Measurements from ENCODE around the gene SLC35B2.

DNA sequence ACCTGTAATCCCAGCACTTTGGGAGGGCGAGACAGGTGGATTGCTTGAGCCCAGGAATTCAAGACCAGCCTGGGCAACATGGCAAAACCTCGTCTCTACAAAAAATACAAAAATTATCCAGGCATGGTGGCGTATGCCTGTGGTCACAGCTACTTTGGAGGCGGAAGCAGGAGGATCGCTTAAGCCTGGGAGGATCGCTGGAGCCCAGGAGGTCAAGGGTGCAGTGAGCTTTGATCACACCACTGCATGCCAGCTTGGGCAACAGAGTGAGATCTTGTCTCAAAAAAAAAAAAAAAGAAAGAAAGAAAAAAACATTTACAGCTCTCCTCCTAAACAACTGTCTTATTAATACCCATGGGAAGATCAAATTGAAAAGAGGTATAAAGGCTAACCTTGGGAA is 49.4 kb downstream of the SLC35B2 start:
- TF ChIP-seq TCF7L2 (IDR thresholded peaks at IDR 0.05; ENCODE audit: low read depth, low read length), result no peak
- TF ChIP-seq, protein P1, sequence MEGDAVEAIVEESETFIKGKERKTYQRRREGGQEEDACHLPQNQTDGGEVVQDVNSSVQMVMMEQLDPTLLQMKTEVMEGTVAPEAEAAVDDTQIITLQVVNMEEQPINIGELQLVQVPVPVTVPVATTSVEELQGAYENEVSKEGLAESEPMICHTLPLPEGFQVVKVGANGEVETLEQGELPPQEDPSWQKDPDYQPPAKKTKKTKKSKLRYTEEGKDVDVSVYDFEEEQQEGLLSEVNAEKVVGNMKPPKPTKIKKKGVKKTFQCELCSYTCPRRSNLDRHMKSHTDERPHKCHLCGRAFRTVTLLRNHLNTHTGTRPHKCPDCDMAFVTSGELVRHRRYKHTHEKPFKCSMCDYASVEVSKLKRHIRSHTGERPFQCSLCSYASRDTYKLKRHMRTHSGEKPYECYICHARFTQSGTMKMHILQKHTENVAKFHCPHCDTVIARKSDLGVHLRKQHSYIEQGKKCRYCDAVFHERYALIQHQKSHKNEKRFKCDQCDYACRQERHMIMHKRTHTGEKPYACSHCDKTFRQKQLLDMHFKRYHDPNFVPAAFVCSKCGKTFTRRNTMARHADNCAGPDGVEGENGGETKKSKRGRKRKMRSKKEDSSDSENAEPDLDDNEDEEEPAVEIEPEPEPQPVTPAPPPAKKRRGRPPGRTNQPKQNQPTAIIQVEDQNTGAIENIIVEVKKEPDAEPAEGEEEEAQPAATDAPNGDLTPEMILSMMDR (IDR thresholded peaks at IDR 0.05), result no peak
- TF ChIP-seq, protein P2, sequence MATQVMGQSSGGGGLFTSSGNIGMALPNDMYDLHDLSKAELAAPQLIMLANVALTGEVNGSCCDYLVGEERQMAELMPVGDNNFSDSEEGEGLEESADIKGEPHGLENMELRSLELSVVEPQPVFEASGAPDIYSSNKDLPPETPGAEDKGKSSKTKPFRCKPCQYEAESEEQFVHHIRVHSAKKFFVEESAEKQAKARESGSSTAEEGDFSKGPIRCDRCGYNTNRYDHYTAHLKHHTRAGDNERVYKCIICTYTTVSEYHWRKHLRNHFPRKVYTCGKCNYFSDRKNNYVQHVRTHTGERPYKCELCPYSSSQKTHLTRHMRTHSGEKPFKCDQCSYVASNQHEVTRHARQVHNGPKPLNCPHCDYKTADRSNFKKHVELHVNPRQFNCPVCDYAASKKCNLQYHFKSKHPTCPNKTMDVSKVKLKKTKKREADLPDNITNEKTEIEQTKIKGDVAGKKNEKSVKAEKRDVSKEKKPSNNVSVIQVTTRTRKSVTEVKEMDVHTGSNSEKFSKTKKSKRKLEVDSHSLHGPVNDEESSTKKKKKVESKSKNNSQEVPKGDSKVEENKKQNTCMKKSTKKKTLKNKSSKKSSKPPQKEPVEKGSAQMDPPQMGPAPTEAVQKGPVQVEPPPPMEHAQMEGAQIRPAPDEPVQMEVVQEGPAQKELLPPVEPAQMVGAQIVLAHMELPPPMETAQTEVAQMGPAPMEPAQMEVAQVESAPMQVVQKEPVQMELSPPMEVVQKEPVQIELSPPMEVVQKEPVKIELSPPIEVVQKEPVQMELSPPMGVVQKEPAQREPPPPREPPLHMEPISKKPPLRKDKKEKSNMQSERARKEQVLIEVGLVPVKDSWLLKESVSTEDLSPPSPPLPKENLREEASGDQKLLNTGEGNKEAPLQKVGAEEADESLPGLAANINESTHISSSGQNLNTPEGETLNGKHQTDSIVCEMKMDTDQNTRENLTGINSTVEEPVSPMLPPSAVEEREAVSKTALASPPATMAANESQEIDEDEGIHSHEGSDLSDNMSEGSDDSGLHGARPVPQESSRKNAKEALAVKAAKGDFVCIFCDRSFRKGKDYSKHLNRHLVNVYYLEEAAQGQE (IDR thresholded peaks at IDR 0.05; ENCODE audit: insufficient read depth in 1 of 2, low read depth in 2 of 2, low read length in 1 of 2), result no peak

All from Panc1 (cell line).